Endothelial cell of umbilical vein (primary cell): Measurements from ENCODE around the gene MCCD1. TPM values are rescaled to one million over a fixed set of nuclear protein-coding genes. Genes with fewer than 3 reads are reported as not detected.

Experiments
- BruUV-seq: library from RNA; stranded (reverse); fragments of 400-500 nt; replicated peaks from 2 replicates; lab custom pipeline; 2021; lab: Mats Ljungman, UMichigan
- CTCF ChIA-PET: fragments of 300-600, 350-600 bp; sonication (Branson Sonifier 250); formaldehyde crosslinking; loops from one replicate; lab custom pipeline; 2021; ENCODE audit warnings: antibody characterized with exemption, inconsistent platforms; lab: Charles Lee
- POLR2A ChIA-PET: fragments of 300-600, 350-600 bp; sonication (Branson Sonifier 250); formaldehyde crosslinking; loops from one replicate; lab custom pipeline; 2021; ENCODE audit warnings: antibody characterized with exemption, inconsistent platforms; lab: Charles Lee
- DNase-seq: peaks from one replicate; pipeline ENCODE4 v3.0.0-alpha.2; 2011; ENCODE audit warnings: low read depth, low spot score
- FAIRE-seq: peaks from 2 replicates; lab custom pipeline; 2011; peaks lifted over from hg19 to GRCh38; lab: Jason Lieb, UNC
- H2AFZ ChIP-seq: 2 replicates; pipeline ENCODE4 v1.6.0; 2012; ENCODE audit warnings: low read depth, low read length, control low read depth, inconsistent platforms
- H3K27ac ChIP-seq: 2 replicates; pipeline ENCODE4 v1.5.1; 2011; ENCODE audit warnings: low read depth, mild to moderate bottlenecking, control low read depth, low read length, moderate library complexity; ENCODE audit not compliant: insufficient read depth
- H3K27me3 ChIP-seq, 2 experiments: 2 replicates each; pipeline versions ENCODE4 v1.6.0 to v1.6.1; 2011; ENCODE audit warnings: low read length in 2 of 2, mixed read lengths in 1 of 2; ENCODE audit not compliant: control insufficient read depth in 2 of 2, insufficient read depth in 2 of 2
- H3K36me3 ChIP-seq, 2 experiments: 2 replicates in 1 of 2; 3 replicates in 1 of 2; pipeline ENCODE4 v1.5.1; 2011; ENCODE audit warnings: low read length in 2 of 2, mild to moderate bottlenecking in 1 of 2, moderate library complexity in 1 of 2; ENCODE audit not compliant: control insufficient read depth in 2 of 2, insufficient read depth in 2 of 2; ENCODE audit errors: extremely low read depth in 1 of 2
- H3K4me1 ChIP-seq: 3 replicates; pipeline ENCODE4 v1.5.1; 2011; ENCODE audit warnings: mild to moderate bottlenecking, low read length; ENCODE audit not compliant: control insufficient read depth, insufficient read depth; ENCODE audit errors: extremely low read depth
- H3K4me2 ChIP-seq: 2 replicates; pipeline ENCODE4 v1.6.1; 2011; ENCODE audit warnings: low read length, control low read depth, mixed read lengths; ENCODE audit not compliant: insufficient read depth
- H3K4me3 ChIP-seq, 3 experiments: fragments of 200-600 bp in 1 of 3; sonication (generic), shearing (Covaris generic) in 1 of 3; replicated peaks in 1 of 3; 2 replicates each; pipeline ENCODE4 v1.5.1; 2011 to 2016; ENCODE audit warnings: control low read depth in 3 of 3, low read length in 3 of 3, mild to moderate bottlenecking in 2 of 3, inconsistent platforms in 1 of 3, low read depth in 1 of 3, moderate library complexity in 1 of 3; ENCODE audit not compliant: insufficient read depth in 1 of 3
- H3K79me2 ChIP-seq: 2 replicates; pipeline ENCODE4 v1.6.0; 2012; ENCODE audit warnings: low read length, inconsistent platforms; ENCODE audit not compliant: control insufficient read depth, insufficient read depth
- H3K9ac ChIP-seq: replicated peaks from 2 replicates; pipeline ENCODE3; 2011; ENCODE audit warnings: low read length, control low read depth; ENCODE audit not compliant: insufficient read depth; ENCODE audit errors: extremely low read depth
- H3K9me1 ChIP-seq: replicated peaks from 3 replicates; pipeline ENCODE4 v1.6.0; 2011; ENCODE audit warnings: mild to moderate bottlenecking, low read length; ENCODE audit not compliant: control insufficient read depth, insufficient read depth; ENCODE audit errors: extremely low read depth
- H3K9me3 ChIP-seq: replicated peaks from 2 replicates; pipeline ENCODE4 v1.5.1; 2012; ENCODE audit warnings: low read length, inconsistent platforms; ENCODE audit not compliant: control insufficient read depth, insufficient read depth
- H4K20me1 ChIP-seq: replicated peaks from 2 replicates; pipeline ENCODE3; 2011; ENCODE audit warnings: mild to moderate bottlenecking, low read length; ENCODE audit not compliant: control insufficient read depth, insufficient read depth; ENCODE audit errors: extremely low read depth
- EZH2 ChIP-seq: IDR thresholded peaks from 2 replicates; pipeline ENCODE4 v1.6.1; 2012; ENCODE audit warnings: borderline replicate concordance, low read depth, mild to moderate bottlenecking, moderate library complexity, low read length, inconsistent platforms; ENCODE audit not compliant: severe bottlenecking
- FOS ChIP-seq: IDR thresholded peaks from 2 replicates; pipeline ENCODE4 v1.6.1; 2011; ENCODE audit warnings: mild to moderate bottlenecking, low read length, moderate library complexity, borderline replicate concordance; ENCODE audit not compliant: insufficient read depth
- GATA2 ChIP-seq: IDR thresholded peaks from 2 replicates; pipeline ENCODE4 v1.7.0; 2011; ENCODE audit warnings: low read depth, mild to moderate bottlenecking, moderate library complexity, mixed read lengths, low read length; ENCODE audit not compliant: insufficient read length, insufficient read depth
- JUN ChIP-seq: IDR thresholded peaks from 2 replicates; pipeline ENCODE4 v1.6.1; 2011; ENCODE audit warnings: borderline replicate concordance, low read depth; ENCODE audit not compliant: insufficient read length, insufficient read depth
- MYC ChIP-seq: IDR thresholded peaks from one replicate; pipeline ENCODE4 v1.6.1; 2011; ENCODE audit warnings: mild to moderate bottlenecking, low read depth, low read length
- POLR2A ChIP-seq: IDR thresholded peaks from 2 replicates; pipeline ENCODE4 v1.6.1; 2012; ENCODE audit warnings: low read depth, mild to moderate bottlenecking, control low read depth, low read length
- POLR2AphosphoS5 ChIP-seq: IDR thresholded peaks from 2 replicates; pipeline ENCODE4 v1.6.1; 2012; ENCODE audit warnings: low read depth, mild to moderate bottlenecking, control low read depth, low read length, moderate library complexity; ENCODE audit not compliant: insufficient read depth
- dilution Hi-C: fragments of 300-500 bp; cut with MboI; formaldehyde crosslinking; loops from one replicate; pipeline ENCODE4 v1.15.0; 2019; ENCODE audit warnings: low sequenced_read_pairs; ENCODE audit not compliant: extremely low pct_ligation_motif_present
- intact Hi-C: fragments of 100-400 bp; cut with micrococcal nuclease; formaldehyde crosslinking; loops from one replicate; pipeline ENCODE4 v1.10.0; 2022
- polyA plus RNA-seq, 4 experiments: library from polyadenylated mRNA; depleted of rRNA in 3 of 4; stranded (reverse) in 3 of 4; unstranded in 1 of 4; fragments of >200 nt; gene quantifications; 2 replicates each; pipeline versions ENCODE4 v1.2.1 to v1.2.3, GENCODE V29; 2011 to 2012; ENCODE audit warnings: missing spikeins in 1 of 4
- total RNA-seq: library from RNA; stranded (reverse); gene quantifications from 2 replicates; pipeline ENCODE4 v1.2.3, GENCODE V29; 2021
- TF ChIP-seq, protein P1 (sequence below): IDR thresholded peaks from 2 replicates; pipeline ENCODE4 v1.6.1; 2011; ENCODE audit not compliant: insufficient read depth, insufficient read length
- TF ChIP-seq, protein P2 (sequence below), 2 donors: IDR thresholded peaks; 1 replicate in 1 of 2; 2 replicates in 1 of 2; pipeline ENCODE4 v1.5.1; 2011; ENCODE audit warnings: low read length in 2 of 2, mild to moderate bottlenecking in 2 of 2, moderate library complexity in 2 of 2, control low read depth in 1 of 2, inconsistent platforms in 1 of 2, low read depth in 1 of 2; ENCODE audit not compliant: insufficient read depth in 1 of 2; ENCODE audit errors: extremely low read depth in 1 of 2

The MCCD1 gene
- total and polyA plus RNA-seq, 2 donors (not counting 3 experiments of a cell fraction or from before 2014, with no cell fraction given), result not detected

DNA sequence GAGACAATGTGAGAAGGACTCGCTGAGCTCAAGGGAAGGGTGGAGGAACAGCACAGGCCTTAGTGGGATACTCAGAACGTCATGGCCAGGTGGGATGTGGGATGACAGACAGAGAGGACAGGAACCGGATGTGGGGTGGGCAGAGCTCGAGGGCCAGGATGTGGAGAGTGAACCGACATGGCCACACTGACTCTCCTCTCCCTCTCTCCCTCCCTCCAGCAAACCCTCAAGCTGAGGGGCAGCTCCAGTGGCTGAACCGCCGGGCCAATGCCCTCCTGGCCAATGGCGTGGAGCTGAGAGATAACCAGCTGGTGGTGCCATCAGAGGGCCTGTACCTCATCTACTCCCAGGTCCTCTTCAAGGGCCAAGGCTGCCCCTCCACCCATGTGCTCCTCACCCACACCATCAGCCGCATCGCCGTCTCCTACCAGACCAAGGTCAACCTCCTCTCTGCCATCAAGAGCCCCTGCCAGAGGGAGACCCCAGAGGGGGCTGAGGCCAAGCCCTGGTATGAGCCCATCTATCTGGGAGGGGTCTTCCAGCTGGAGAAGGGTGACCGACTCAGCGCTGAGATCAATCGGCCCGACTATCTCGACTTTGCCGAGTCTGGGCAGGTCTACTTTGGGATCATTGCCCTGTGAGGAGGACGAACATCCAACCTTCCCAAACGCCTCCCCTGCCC, 48.3 kb downstream of the MCCD1 start:
- ChIA-PET POLR2A (no interaction called here), CTCF (interaction anchor here (4.2 to 32.6 kb wide), 3 partner anchors 9 to 21 kb away, joined by 16 to 1517 read pairs (median 286); partner anchors contain the start of genes ATP6V1G2, DDX39B, LST1 and NCR3)
- DNase-seq (no peak), FAIRE-seq (no peak)
- Histone ChIP-seq H3K36me3 (no peaks in the 10 kb centered on the region), H4K20me1 (no peaks in the 10 kb centered on the region), H3K4me2 (no peak overlapping the region), H3K9ac (no peak overlapping the region), H3K79me2 (peaks cover 9% of the 10 kb centered on the region), H3K9me1 (no peaks in the 10 kb centered on the region), H3K4me1 (peaks cover 12% of the 10 kb centered on the region), H3K9me3 (no peaks in the 10 kb centered on the region), H3K4me3 (no peak overlapping the region), H3K27ac (no peak overlapping the region), H2AFZ (no peak overlapping the region), H3K27me3 (no peaks in the 10 kb centered on the region)
- dilution Hi-C loops, result no loop called here
- BruUV-seq, result no TSS peak
- intact Hi-C loops, result no loop called here
- TF ChIP-seq FOS, result no peak

- Histone ChIP-seq H3K36me3 (no peaks in the 10 kb centered on the region), H3K4me1 (peaks cover 16% of the 10 kb centered on the region), H4K20me1 (no peaks in the 10 kb centered on the region), H3K9ac (no peak overlapping the region), H3K27ac (no peak overlapping the region), H3K9me3 (no peaks in the 10 kb centered on the region), H3K9me1 (no peaks in the 10 kb centered on the region), H3K27me3 (no peaks in the 10 kb centered on the region), H3K79me2 (peaks cover 10% of the 10 kb centered on the region), H3K4me3 (no peak overlapping the region), H3K4me2 (no peak overlapping the region), H2AFZ (no peak overlapping the region)
- intact Hi-C loops, result no loop called here
- TF ChIP-seq JUN (no peak), EZH2 (no peak), MYC (no peak), POLR2A (no peak), GATA2 (no peak), FOS (no peak), POLR2AphosphoS5 (no peak)
- TF ChIP-seq, protein P1, sequence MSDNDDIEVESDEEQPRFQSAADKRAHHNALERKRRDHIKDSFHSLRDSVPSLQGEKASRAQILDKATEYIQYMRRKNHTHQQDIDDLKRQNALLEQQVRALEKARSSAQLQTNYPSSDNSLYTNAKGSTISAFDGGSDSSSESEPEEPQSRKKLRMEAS, result no peak
- TF ChIP-seq, protein P2, sequence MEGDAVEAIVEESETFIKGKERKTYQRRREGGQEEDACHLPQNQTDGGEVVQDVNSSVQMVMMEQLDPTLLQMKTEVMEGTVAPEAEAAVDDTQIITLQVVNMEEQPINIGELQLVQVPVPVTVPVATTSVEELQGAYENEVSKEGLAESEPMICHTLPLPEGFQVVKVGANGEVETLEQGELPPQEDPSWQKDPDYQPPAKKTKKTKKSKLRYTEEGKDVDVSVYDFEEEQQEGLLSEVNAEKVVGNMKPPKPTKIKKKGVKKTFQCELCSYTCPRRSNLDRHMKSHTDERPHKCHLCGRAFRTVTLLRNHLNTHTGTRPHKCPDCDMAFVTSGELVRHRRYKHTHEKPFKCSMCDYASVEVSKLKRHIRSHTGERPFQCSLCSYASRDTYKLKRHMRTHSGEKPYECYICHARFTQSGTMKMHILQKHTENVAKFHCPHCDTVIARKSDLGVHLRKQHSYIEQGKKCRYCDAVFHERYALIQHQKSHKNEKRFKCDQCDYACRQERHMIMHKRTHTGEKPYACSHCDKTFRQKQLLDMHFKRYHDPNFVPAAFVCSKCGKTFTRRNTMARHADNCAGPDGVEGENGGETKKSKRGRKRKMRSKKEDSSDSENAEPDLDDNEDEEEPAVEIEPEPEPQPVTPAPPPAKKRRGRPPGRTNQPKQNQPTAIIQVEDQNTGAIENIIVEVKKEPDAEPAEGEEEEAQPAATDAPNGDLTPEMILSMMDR (IDR thresholded peaks at IDR 0.05; ENCODE audit: extremely low read depth in 1 of 2, insufficient read depth in 1 of 2, low read depth in 1 of 2, low read length in 2 of 2), result no peak
- CTCF ChIA-PET, result interaction anchor here (0.5 to 32.6 kb wide), 4 partner anchors 8 to 869 kb away, joined by 3 to 1517 read pairs (median 151); partner anchors contain the start of genes ATP6V1G2, DDX39B, LST1 and NCR3
- no peak for FAIRE-seq
- DNase-seq, result no peak
- dilution Hi-C loops, result no loop called here
- POLR2A ChIA-PET, result no interaction called here
- no TSS peak for BruUV-seq
These were observed 48.8 kb downstream of the MCCD1 start for GRCh38 chr6:31577579-31577966.
